ENCODE measurements around the gene STX1A. TPM values are rescaled to one million over a fixed set of nuclear protein-coding genes. Genes with fewer than 3 reads are reported as not detected.
"Not testable (repeated sequence)": the region's sequence is repeated elsewhere in the genome, so short reads cannot be mapped to it uniquely, and the experiment has no call there.

Gene STX1A
- total RNA-seq, 4 donors from 2014 or later, result 4.1 to 6.0 (median 5.0) TPM

GRCh38 chr7:73715648-73716317 is 3.7 kb downstream of the STX1A start:
- Histone ChIP-seq H3K4me1 (peaks cover 21 to 49% (median 45%) of the 10 kb centered on the region in 4 donors), H3K27me3 (peaks cover 9% of the 10 kb centered on the region), H3K9me3 (no peaks in the 10 kb centered on the region), H3K27ac (peak overlapping the region in 3 of 4 donors; percentile 30 to 76 (median 36)), H3K36me3 (no peaks in the 10 kb centered on the region), H3K4me3 (no peak overlapping the region)
- intact Hi-C loops (cut with DNase I; ENCODE audit: low total_unique reads) (no loop called here), in situ Hi-C loops (cut with MboI; ENCODE audit: low pct_ligation_motif_present in 1 of 4, low pct_unique_long_range_greater_than_20kb in 1 of 4, low sequenced_read_pairs in 3 of 4) (loop anchor here in 1 of 4 donors (10.0 kb wide), 1 partner anchor 101 kb away; no protein-coding TSS in a partner anchor)
- 42% methylated on average over 16 of the region's 16 CpGs; no CpG with 5 or more reads in 1 of the 2 donors for WGBS, 2 donors (ENCODE audit: low coverage in 1 of 2)
- TF ChIP-seq CTCF (IDR thresholded peaks at IDR 0.05) (no peak), POLR2AphosphoS5 (IDR thresholded peaks at IDR 0.05) (no peak), EP300 (IDR thresholded peaks at IDR 0.05; ENCODE audit: low read depth) (no peak), POLR2A (IDR thresholded peaks at IDR 0.05) (no peak)
- peak; percentile 28 for DNase-seq

GRCh38 chr7:73713319-73713718 is 6.2 kb downstream of the STX1A start:
- 95 to 100% methylated on average over 2 to 6 of the region's 6 CpGs for WGBS, 2 donors (ENCODE audit: low coverage in 1 of 2)

GRCh38 chr7:73712773-73713172 is 6.7 kb downstream of the STX1A start:
- peaks cover 19 to 26% (median 24%) of the 10 kb centered on the region in 4 donors for H3K4me1 ChIP-seq
- in situ Hi-C loops (cut with MboI; ENCODE audit: low pct_ligation_motif_present in 1 of 4, low pct_unique_long_range_greater_than_20kb in 1 of 4, low sequenced_read_pairs in 3 of 4), result loop anchor here in 1 of 4 donors (10.0 kb wide), 1 partner anchor 98 kb away; no protein-coding TSS in a partner anchor
- TF ChIP-seq EP300 (IDR thresholded peaks at IDR 0.05; ENCODE audit: low read depth), result no peak
- no peak for TF ChIP-seq POLR2A (IDR thresholded peaks at IDR 0.05)
- no peak for TF ChIP-seq CTCF (IDR thresholded peaks at IDR 0.05)
- no peak for TF ChIP-seq POLR2AphosphoS5 (IDR thresholded peaks at IDR 0.05)
- DNase-seq, result no peak
- no peak overlapping the region for H3K27ac ChIP-seq
- H3K27me3 ChIP-seq, result no peaks in the 10 kb centered on the region
- no peaks in the 10 kb centered on the region for H3K36me3 ChIP-seq
- 60 to 83% methylated on average over 1 of the region's 1 CpG for WGBS, 2 donors (ENCODE audit: low coverage in 1 of 2)
- intact Hi-C loops (cut with DNase I; ENCODE audit: low total_unique reads), result no loop called here
- no peaks in the 10 kb centered on the region for H3K9me3 ChIP-seq
- H3K4me3 ChIP-seq, result no peak overlapping the region

More at GRCh38 chr7:73713319-73713718, 6.2 kb downstream of the STX1A start:
- in situ Hi-C loops (cut with MboI; ENCODE audit: low pct_ligation_motif_present in 1 of 4, low pct_unique_long_range_greater_than_20kb in 1 of 4, low sequenced_read_pairs in 3 of 4), result loop anchor here in 1 of 4 donors (10.0 kb wide), 1 partner anchor 99 kb away; no protein-coding TSS in a partner anchor
- H3K27ac ChIP-seq; H3K9me3 ChIP-seq; H3K36me3 ChIP-seq; intact Hi-C loops (cut with DNase I; ENCODE audit: low total_unique reads); DNase-seq; H3K27me3 ChIP-seq; H3K4me3 ChIP-seq: not testable (repeated sequence)
- H3K4me1 ChIP-seq, result peaks cover 21 to 32% (median 30%) of the 10 kb centered on the region in 4 donors

- Histone ChIP-seq H3K4me1 (peaks cover 6 to 16% (median 12%) of the 10 kb centered on the region in 4 donors), H3K27me3 (no peaks in the 10 kb centered on the region), H3K4me3 (no peak overlapping the region), H3K9me3 (no peaks in the 10 kb centered on the region), H3K36me3 (no peaks in the 10 kb centered on the region), H3K27ac (no peak overlapping the region)
- WGBS, 2 donors (ENCODE audit: low coverage in 1 of 2), result 86% methylated on average over 16 of the region's 16 CpGs; no CpG with 5 or more reads in 1 of the 2 donors
- in situ Hi-C loops (cut with MboI; ENCODE audit: low pct_ligation_motif_present in 1 of 4, low pct_unique_long_range_greater_than_20kb in 1 of 4, low sequenced_read_pairs in 3 of 4) (no loop called here), intact Hi-C loops (cut with DNase I; ENCODE audit: low total_unique reads) (no loop called here)
- TF ChIP-seq POLR2AphosphoS5 (IDR thresholded peaks at IDR 0.05) (no peak), POLR2A (IDR thresholded peaks at IDR 0.05) (no peak), CTCF (IDR thresholded peaks at IDR 0.05) (no peak), EP300 (IDR thresholded peaks at IDR 0.05; ENCODE audit: low read depth) (no peak)
- DNase-seq, result no peak
Measured at GRCh38 chr7:73708961-73709549, 10.4 kb downstream of the STX1A start.
